Measurements from ENCODE around the gene CBFA2T3. TPM values are rescaled to one million over a fixed set of nuclear protein-coding genes. Genes with fewer than 3 reads are reported as not detected.

The CBFA2T3 gene
- total RNA-seq, 3 donors from 2014 or later: 1.0 to 2.0 (median 1.3) TPM

DNA sequence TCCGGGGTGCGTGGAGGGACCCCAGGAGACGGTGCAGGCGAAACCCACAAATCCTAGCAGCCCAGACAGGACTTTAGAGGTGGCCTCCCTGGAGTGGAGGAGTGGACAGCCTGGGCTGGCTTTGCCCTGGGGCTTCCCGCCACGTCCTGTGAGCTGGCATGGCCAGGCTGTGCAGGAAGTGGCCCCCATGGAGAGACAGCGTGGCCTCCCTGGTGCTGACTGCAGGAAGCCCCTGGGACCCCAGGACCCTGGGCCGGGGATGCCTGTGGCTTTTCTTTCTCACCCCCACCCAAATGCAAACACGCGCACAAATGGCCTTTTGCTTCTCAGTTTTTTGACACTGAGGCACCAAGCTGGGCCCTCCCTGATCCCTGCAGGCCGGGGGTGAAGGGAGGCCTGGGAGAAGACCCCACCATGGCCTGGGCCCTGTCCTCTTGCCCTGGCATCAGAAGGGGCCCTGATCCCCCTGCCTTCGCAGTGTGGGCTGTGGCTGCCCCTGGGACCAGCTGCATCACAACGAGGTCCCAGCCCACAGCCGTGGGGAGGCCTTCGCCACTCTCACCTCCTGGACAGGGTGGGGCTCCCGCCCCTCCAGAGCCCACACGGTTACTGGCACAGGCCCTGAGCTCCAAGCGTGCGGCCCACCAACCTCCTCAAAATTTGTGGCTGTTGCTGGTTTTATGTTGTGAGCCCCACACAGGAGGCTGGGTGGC is 58.9 kb downstream of the CBFA2T3 start:
- DNase-seq: no peak
- Mint-ChIP-seq H3K36me3 (ENCODE audit: insufficient read depth) (no peaks in the 10 kb centered on the region), H3K27me3 (ENCODE audit: low read depth) (peaks cover 6% of the 10 kb centered on the region), H3K9me3 (no peaks in the 10 kb centered on the region), H3K4me3 (no peak overlapping the region), H3K4me1 (ENCODE audit: low read depth) (peaks cover 6% of the 10 kb centered on the region)
- no peak for ATAC-seq

DNA sequence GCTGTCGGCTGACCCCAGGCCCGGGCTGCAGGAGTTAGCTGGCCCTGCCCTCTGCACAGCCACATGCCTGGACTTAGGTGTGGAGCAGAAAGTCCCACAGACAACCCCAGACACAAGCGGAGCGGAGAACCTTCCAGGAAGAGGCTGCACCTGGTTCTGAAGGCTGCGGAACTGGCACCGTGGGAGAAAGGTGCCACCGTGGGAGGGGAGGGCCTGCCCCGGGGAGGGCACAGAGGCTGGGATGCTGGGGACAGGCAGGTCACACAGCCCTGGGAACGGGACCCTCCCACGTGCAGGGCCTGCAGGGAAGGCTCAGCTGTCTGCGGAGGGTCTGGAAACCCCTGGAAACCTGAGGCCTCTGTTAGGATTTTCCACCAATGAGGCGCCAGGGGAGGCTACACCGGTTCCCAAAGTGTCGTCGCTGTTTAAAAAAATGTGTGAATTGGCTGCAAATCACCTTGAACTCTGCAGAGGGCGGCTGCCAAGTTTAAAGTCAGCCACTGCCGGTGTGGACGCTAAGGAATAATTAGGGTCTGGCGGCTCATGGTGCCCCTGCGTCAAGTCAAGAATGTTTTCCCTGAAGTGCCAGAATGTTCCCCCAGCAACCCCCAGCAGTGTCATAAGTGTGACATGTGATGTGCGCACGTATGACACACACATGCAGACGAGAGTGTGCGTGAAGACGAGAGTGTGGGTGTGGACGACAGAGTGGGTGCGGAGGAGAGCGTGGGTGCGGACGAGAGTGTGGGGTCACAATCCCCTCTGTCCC is 59.7 kb downstream of the CBFA2T3 start:
- peaks cover 6% of the 10 kb centered on the region for H3K4me1 Mint-ChIP-seq (ENCODE audit: low read depth)
- peaks cover 6% of the 10 kb centered on the region for H3K27me3 Mint-ChIP-seq (ENCODE audit: low read depth)
- no peaks in the 10 kb centered on the region for H3K36me3 Mint-ChIP-seq (ENCODE audit: insufficient read depth)
- no peak overlapping the region for H3K4me3 Mint-ChIP-seq
- DNase-seq: no peak
- no peak for ATAC-seq
- no peaks in the 10 kb centered on the region for H3K9me3 Mint-ChIP-seq

DNA sequence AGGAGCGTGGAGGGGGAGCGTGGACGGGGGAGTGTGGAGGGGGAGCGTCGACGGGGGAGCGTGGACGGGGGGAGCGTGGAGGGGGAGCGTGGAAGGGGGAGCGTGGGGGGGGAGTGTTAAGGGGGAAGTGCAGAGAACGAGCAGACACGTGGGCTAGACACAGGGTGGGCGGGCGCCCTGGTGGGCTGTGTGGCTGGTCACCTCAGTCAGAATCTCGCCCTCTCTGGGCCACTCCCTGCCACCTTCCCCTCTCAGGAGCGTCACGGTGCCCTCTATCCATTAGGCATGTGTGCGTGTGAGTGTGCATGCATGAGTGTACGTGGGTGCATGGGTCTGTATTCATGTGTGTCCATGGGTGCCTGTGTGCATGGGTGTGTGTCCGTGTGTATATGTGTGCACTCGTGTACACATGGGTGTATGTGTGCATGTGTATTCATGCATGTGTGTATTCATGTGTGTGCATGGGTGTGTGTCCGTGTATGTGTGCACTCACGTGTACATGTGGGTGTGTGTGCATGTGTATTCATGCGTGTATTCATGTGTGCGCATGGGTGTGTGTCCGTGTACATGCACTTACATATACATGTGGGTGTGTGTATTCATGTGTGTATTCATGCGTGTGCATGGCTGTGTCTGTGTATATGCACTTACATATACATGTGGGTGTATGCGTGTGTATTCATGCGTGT is 61.2 kb downstream of the CBFA2T3 start:
- no peaks in the 10 kb centered on the region for H3K4me1 Mint-ChIP-seq (ENCODE audit: low read depth)
- no peaks in the 10 kb centered on the region for H3K36me3 Mint-ChIP-seq (ENCODE audit: insufficient read depth)
- ATAC-seq: no peak
- H3K27me3 Mint-ChIP-seq (ENCODE audit: low read depth): no peaks in the 10 kb centered on the region
- H3K4me3 Mint-ChIP-seq: no peak overlapping the region
- DNase-seq: no peak
- H3K9me3 Mint-ChIP-seq: no peaks in the 10 kb centered on the region

DNA sequence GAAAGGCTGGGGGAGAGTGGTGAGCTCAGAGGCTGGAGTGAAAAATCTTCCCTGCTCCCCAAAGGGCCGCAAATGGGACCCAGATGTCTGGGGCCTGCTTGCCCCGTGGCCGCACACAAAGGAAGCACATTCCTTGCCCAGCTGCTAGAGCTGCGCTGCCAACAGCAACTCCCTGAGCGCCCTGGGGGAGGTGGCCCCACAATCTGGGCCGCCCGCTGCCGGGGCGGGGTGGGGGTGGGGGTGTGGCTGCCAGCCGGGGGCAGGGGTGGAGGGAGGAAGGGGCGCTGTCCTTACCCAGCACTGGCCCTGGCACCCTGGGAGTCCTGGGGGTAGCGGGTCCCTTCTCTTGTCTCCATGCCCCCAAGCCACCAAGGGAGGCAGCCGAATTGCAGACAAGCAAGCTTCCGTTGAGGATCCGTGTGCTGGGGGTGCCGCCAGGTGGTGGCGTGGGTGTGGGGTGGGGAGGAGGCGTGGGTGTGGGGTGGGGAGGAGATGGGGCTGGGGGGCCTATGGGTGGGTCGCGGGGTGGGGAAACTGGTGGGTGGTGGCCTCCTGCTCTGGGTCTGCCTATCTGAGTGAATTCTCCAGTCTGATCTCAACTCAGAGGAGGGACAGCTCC is 62.1 kb downstream of the CBFA2T3 start:
- H3K4me1 Mint-ChIP-seq (ENCODE audit: low read depth): no peaks in the 10 kb centered on the region
- no peak overlapping the region for H3K4me3 Mint-ChIP-seq
- no peak for DNase-seq
- H3K9me3 Mint-ChIP-seq: no peaks in the 10 kb centered on the region
- ATAC-seq: no peak
- no peaks in the 10 kb centered on the region for H3K27me3 Mint-ChIP-seq (ENCODE audit: low read depth)
- H3K36me3 Mint-ChIP-seq (ENCODE audit: insufficient read depth): no peaks in the 10 kb centered on the region

DNA sequence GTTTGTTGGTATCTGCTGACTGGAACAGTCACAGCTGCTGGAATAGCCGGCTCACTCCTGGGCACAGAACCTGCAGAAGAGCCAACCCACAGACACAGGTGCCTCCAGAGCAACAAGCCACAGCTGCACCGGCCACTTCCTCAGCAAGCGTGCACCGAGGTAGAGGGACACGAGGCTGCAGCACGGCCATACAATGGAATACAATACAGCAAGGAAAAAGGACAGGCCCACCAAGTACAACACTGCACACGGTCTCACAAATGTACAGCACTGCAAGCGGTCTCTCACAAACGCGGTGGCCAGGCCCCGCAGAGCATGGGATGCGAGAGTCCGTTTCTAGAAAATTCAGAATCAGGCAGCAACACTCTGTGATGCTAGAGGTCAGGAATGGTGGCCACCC is 63.1 kb downstream of the CBFA2T3 start:
- DNase-seq (no peak), ATAC-seq (no peak)
- no peaks in the 10 kb centered on the region for H3K27me3 Mint-ChIP-seq (ENCODE audit: low read depth)
- no peaks in the 10 kb centered on the region for H3K36me3 Mint-ChIP-seq (ENCODE audit: insufficient read depth)
- H3K9me3 Mint-ChIP-seq: no peaks in the 10 kb centered on the region
- no peaks in the 10 kb centered on the region for H3K4me1 Mint-ChIP-seq (ENCODE audit: low read depth)
- no peak overlapping the region for H3K4me3 Mint-ChIP-seq

DNA sequence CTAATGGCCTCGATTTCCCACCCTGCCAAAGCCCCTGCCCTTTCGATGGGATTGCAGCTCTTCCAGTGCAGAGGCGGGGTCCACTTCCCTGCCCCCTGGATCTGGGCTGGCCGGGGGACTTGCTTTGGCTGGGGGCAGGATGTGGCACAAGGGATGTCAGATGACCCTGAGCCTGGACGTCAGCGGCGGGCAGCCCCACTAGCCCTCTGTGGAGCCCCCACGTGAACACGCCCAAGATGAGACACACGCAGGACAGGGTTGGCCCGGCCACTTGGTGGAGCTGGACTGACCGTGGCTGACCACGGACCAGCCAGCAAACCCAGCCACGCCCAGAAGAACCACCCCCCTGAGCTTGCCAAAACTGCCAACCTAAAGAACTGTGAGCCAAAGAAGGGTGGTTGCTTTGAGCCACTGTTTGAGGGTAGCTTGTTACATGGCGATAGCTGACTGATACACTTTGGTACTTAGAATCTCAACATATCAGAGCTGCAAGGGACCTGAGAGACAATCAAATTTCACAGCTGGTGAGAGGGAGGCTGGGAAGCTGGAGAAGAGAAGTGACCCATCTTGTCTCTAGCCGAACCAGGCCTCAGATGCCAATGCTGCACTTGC is 63.9 kb downstream of the CBFA2T3 start:
- no peak overlapping the region for H3K4me3 Mint-ChIP-seq
- ATAC-seq: no peak
- H3K9me3 Mint-ChIP-seq: no peaks in the 10 kb centered on the region
- DNase-seq: no peak
- H3K4me1 Mint-ChIP-seq (ENCODE audit: low read depth): no peaks in the 10 kb centered on the region
- H3K27me3 Mint-ChIP-seq (ENCODE audit: low read depth): no peaks in the 10 kb centered on the region
- H3K36me3 Mint-ChIP-seq (ENCODE audit: insufficient read depth): no peaks in the 10 kb centered on the region

DNA sequence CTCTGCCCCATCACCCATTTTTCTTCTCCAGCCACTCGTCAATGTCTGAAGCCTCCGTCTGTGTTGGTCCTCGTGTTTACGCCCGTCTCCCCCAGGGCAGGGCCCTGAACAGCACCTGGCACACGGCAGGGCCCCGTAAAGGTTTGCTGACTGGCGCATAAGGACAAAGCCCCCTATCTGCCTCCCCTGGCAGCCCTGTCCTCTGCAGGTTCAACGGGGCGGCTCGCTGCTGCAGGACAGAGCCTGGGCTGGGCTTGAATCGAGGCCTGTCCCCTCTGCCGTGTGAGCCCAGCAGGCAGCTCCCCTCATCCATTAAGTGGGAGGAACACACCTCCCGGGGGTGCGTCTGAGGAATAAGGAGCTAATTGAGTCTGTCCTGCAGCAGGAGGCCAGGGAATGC is 64.5 kb downstream of the CBFA2T3 start:
- ATAC-seq (no peak), DNase-seq (no peak)
- Mint-ChIP-seq H3K4me1 (ENCODE audit: low read depth) (no peaks in the 10 kb centered on the region), H3K9me3 (no peaks in the 10 kb centered on the region), H3K4me3 (no peak overlapping the region), H3K27me3 (ENCODE audit: low read depth) (no peaks in the 10 kb centered on the region), H3K36me3 (ENCODE audit: insufficient read depth) (no peaks in the 10 kb centered on the region)

DNA sequence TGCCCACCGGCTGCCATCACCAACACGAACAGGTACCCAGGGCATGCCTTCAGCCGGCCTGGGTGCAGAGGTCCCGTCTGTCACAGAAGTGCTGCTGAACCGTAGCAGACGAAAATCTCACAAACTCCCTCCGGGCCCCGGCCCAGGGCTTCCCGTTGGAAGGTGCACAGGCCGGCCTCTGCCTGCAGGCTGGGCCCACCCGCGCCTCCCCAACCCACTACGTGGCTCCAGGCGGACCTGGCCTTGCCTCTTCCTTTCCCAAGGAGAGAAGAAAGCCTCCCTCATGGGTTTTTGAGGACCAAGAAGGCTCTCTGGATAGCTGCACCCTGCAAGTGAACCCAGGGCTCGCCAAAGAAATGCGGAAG is 65.1 kb downstream of the CBFA2T3 start:
- Mint-ChIP-seq H3K36me3 (ENCODE audit: insufficient read depth) (no peaks in the 10 kb centered on the region), H3K4me3 (no peak overlapping the region), H3K4me1 (ENCODE audit: low read depth) (no peaks in the 10 kb centered on the region), H3K27me3 (ENCODE audit: low read depth) (no peaks in the 10 kb centered on the region), H3K9me3 (no peaks in the 10 kb centered on the region)
- DNase-seq: no peak
- no peak for ATAC-seq

DNA sequence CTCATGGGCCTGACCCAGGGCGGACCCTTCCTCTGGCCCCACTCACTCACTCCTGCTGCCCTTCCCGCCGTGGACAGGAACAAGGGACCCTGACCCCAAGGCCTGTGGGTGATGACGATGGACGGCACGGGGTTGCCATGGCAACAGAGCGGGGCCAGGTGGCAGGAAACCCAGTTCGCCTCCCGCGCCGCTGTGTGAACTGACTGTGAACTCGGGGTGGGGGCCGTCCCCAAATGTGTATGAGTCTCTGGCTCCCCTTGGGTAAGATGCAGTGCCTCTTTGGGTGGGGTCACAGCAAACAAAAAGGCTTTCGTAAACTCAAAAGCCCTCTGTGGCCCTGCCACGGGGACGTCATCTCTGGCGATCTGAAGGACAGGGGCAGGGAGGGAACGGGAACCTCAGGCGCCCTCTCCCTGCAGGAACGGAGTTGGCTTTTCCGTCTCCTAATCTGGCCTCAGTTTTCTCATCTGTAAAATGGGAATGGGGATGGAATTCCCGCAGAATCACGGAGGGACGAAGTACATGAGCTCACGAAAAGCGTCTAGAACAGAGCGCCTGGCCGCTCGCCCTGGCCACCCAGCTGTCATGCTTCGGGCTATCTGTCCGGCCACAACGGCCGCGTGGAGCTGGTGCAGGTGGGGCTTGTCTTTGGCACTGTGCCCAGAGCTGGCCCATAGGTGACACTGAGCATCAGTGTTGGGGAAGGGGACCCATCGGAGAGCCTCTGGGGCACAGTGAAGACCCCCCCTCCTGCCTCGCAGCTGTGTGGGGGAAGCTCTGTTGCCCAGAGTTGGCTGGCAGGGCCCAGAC is 65.7 kb downstream of the CBFA2T3 start:
- no peaks in the 10 kb centered on the region for H3K36me3 Mint-ChIP-seq (ENCODE audit: insufficient read depth)
- no peaks in the 10 kb centered on the region for H3K27me3 Mint-ChIP-seq (ENCODE audit: low read depth)

DNA sequence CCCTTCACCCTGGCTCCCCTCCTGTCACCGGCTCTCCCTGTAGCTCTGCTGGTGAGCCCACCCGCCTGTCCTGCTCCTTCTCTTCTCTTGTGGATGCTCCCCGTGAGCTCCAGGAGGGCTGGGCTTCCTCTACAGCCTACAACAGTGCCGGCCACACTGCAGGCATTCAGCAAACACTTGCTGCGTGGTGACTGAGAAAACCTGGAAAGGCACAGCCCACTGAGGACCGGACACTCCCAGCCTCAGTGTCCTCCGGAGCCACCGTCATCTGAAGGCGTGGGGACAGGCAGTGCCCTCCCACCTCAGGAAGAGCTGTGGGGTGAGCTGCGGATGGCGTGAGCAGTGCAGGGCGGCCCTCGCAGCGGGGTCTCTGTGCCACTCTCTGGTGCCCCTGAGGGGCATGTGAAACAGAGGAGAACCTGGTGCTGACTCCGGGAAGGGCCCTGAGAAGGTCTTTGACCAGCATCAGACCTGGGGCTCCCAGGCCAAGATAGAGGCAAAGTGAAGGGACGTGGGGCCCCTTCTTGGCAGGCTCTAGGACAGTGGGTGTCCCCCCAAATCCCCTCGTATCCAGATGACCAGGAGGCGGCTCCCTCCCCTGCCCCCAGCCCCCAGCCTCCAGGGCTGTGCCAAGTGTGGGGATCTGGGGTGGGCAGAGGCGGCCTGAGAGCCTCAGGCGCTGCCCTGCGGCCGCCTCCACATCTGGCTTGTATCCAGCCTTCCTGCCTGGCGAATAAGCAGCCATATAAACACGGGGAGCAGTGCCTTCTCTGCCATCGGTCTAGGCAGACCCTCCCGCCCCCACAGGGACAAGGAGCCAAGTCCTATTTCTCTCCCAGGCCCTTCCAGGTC is 66.5 kb downstream of the CBFA2T3 start:
- Mint-ChIP-seq H3K27me3 (ENCODE audit: low read depth) (no peaks in the 10 kb centered on the region), H3K4me1 (ENCODE audit: low read depth) (no peaks in the 10 kb centered on the region), H3K4me3 (no peak overlapping the region), H3K36me3 (ENCODE audit: insufficient read depth) (no peaks in the 10 kb centered on the region), H3K9me3 (no peaks in the 10 kb centered on the region)
- ATAC-seq: no peak
- DNase-seq: no peak

More for the DNA sequence above, 65.7 kb downstream of the CBFA2T3 start:
- Mint-ChIP-seq H3K4me3 (no peak overlapping the region), H3K4me1 (ENCODE audit: low read depth) (no peaks in the 10 kb centered on the region), H3K9me3 (no peaks in the 10 kb centered on the region)
- ATAC-seq (no peak), DNase-seq (no peak)

DNA sequence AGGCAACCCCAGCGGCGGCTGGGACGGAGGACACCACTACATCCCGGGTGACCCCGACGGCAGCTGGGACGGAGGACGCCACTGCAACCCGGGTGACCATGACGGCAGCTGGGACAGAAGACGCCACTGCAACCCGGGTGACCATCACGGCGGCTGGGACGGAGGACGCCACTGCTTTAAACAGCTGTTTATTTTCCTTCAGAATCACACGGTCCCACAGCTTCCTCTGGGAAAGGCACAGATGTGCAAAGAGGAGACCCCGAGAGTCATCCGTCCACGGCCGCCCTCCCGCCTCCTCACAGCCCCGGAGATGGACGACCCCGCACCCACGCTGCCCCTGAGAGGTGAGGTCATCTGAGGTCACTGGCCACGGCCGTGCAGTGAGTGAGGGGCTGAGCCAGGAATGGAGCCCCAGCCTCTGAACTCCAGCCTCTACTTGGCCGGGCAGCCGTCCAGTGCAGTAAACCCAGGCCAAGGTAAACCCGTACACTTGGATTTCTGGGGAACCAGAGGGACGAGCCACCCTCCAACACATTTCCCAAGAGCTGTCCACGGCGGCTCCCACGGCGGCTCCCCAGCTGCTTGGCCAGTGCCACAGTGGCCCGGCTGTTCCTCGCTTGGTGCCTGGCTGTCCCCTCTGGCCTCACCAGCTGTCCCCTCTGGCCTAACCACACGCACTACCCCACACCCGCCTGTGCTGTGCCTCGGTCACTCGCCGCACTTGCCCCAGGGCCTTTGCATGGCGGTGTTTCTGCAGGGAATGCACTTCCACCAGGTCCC is 67.4 kb downstream of the CBFA2T3 start:
- H3K9me3 Mint-ChIP-seq: no peaks in the 10 kb centered on the region
- no peak overlapping the region for H3K4me3 Mint-ChIP-seq
- ATAC-seq (no peak), DNase-seq (no peak)
- no peaks in the 10 kb centered on the region for H3K4me1 Mint-ChIP-seq (ENCODE audit: low read depth)
- H3K27me3 Mint-ChIP-seq (ENCODE audit: low read depth): no peaks in the 10 kb centered on the region
- no peaks in the 10 kb centered on the region for H3K36me3 Mint-ChIP-seq (ENCODE audit: insufficient read depth)

DNA sequence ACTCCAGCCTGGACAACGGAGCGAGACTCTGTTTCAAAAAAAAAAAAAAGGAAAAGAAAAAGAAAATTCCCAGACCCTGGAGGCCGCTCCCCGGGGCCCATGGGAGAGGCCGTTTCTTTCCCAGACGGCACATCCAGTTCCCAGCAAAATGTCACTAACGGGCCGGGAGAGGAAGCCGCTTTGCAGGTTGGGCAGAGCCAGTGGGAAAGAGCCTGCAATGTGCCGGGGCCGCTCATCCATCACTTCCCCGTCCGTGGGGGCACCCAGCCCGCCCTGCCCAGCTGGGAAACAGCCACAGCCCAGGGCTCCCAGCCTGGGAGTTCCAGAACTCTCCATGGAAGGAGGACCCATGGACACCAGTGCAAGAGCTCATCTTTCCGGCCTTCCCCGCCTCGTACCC is 68.7 kb downstream of the CBFA2T3 start:
- no peaks in the 10 kb centered on the region for H3K9me3 Mint-ChIP-seq
- no peak for DNase-seq
- ATAC-seq: no peak
- H3K4me3 Mint-ChIP-seq: no peak overlapping the region
- no peaks in the 10 kb centered on the region for H3K36me3 Mint-ChIP-seq (ENCODE audit: insufficient read depth)
- H3K27me3 Mint-ChIP-seq (ENCODE audit: low read depth): no peaks in the 10 kb centered on the region
- H3K4me1 Mint-ChIP-seq (ENCODE audit: low read depth): no peaks in the 10 kb centered on the region
